HepG2 (cell line): ENCODE measurements around the gene P2RX6. TPM values are rescaled to one million over a fixed set of nuclear protein-coding genes. Genes with fewer than 3 reads are reported as not detected.

Experiments used
- ATAC-seq: fragments of 200-7000 bp; cut with Tn5 transposase; 3 replicates; pipeline ENCODE4 v1.9.1; 2020; ENCODE audit warnings: mild to moderate bottlenecking, moderate library complexity
- BruUV-seq: library from RNA; stranded (reverse); fragments of 400-500 nt; replicated peaks from 2 replicates; lab custom pipeline; 2021; lab: Mats Ljungman, UMichigan
- CTCF ChIA-PET: fragments of 300-600 bp; formaldehyde crosslinking; extraction: SDS; loops from one replicate; lab custom pipeline; 2021; ENCODE audit warnings: low total read pairs, inconsistent platforms, low intra/inter-chr PET ratio; lab: Yijun Ruan, JAX
- POLR2A ChIA-PET: fragments of 350-600 bp; sonication (Branson Sonifier 250); formaldehyde crosslinking; loops from one replicate; lab custom pipeline; 2020; ENCODE audit warnings: antibody characterized with exemption, inconsistent platforms; lab: Yijun Ruan, JAX
- DNase-seq: peaks from one replicate; pipeline ENCODE4 v3.0.0-alpha.2; 2015; ENCODE audit warnings: low spot score
- FAIRE-seq: peaks from 3 replicates; lab custom pipeline; 2011; peaks lifted over from hg19 to GRCh38; lab: Jason Lieb, UNC
- H2AFZ ChIP-seq: one replicate; pipeline ENCODE4 v1.6.1; 2011; ENCODE audit warnings: low read length, inconsistent platforms
- H3K27ac ChIP-seq: fragments of 300-600 bp; 3 replicates; pipeline ENCODE4 v1.8.0; 2011; ENCODE audit warnings: mixed run types, mild to moderate bottlenecking, mixed read lengths, low read length, inconsistent platforms; ENCODE audit not compliant: insufficient read depth; ENCODE audit errors: extremely low read length
- H3K27me3 ChIP-seq, 2 experiments: fragments of 200-600 bp in 1 of 2; 2 replicates in 1 of 2; 3 replicates in 1 of 2; pipeline versions ENCODE4 v1.6.0 to v1.8.0; 2011; ENCODE audit warnings: low read length in 2 of 2, mild to moderate bottlenecking in 2 of 2, moderate library complexity in 2 of 2, inconsistent platforms in 1 of 2; ENCODE audit not compliant: insufficient read depth in 2 of 2, control insufficient read depth in 1 of 2
- H3K36me3 ChIP-seq, 2 experiments: fragments of 200-600 bp in 1 of 2; replicated peaks in 1 of 2; 2 replicates in 1 of 2; 3 replicates in 1 of 2; pipeline versions ENCODE4 v1.5.1 to v1.8.0; 2011; ENCODE audit warnings: low read length in 2 of 2, inconsistent platforms in 1 of 2; ENCODE audit not compliant: insufficient read depth in 2 of 2, control insufficient read depth in 1 of 2
- H3K4me1 ChIP-seq: 2 replicates; pipeline ENCODE4 v1.5.1; 2012; ENCODE audit warnings: low read length, inconsistent platforms; ENCODE audit not compliant: insufficient read depth
- H3K4me2 ChIP-seq: 2 replicates; pipeline ENCODE4 v1.6.0; 2011; ENCODE audit warnings: low read depth, low read length, inconsistent platforms
- H3K4me3 ChIP-seq, 3 experiments: fragments of 200-600 bp in 1 of 3; sonication (generic), shearing (Covaris generic) in 1 of 3; replicated peaks in 1 of 3; 2 replicates each; pipeline ENCODE4 v1.5.1; 2011 to 2016; ENCODE audit warnings: low read length in 3 of 3, inconsistent platforms in 2 of 3, low read depth in 2 of 3, mild to moderate bottlenecking in 2 of 3, control low read depth in 1 of 3, mixed read lengths in 1 of 3; ENCODE audit not compliant: insufficient read depth in 1 of 3
- H3K79me2 ChIP-seq: one replicate; pipeline ENCODE4 v1.6.1; 2011; ENCODE audit warnings: low read length, inconsistent platforms; ENCODE audit not compliant: insufficient read depth
- H3K9ac ChIP-seq: 2 replicates; pipeline ENCODE4 v1.6.0; 2011; ENCODE audit warnings: mild to moderate bottlenecking, low read depth, low read length, inconsistent platforms; ENCODE audit not compliant: insufficient read depth
- H3K9me3 ChIP-seq: 2 replicates; pipeline ENCODE4 v1.5.1; 2012; ENCODE audit warnings: mild to moderate bottlenecking, low read length
- H4K20me1 ChIP-seq: 2 replicates; pipeline ENCODE4 v1.6.0; 2011; ENCODE audit warnings: inconsistent platforms, mild to moderate bottlenecking, low read length, moderate library complexity; ENCODE audit not compliant: insufficient read depth
- CBFB ChIP-seq: sonication (generic); formaldehyde crosslinking; IDR thresholded peaks from 2 replicates; pipeline ENCODE4 v1.4.0; 2020; ENCODE audit warnings: missing genetic modification reagents
- CEBPG ChIP-seq: IDR thresholded peaks from 2 replicates; pipeline ENCODE4 v1.6.1; 2016
- HNRNPK ChIP-seq: fragments of 200-400 bp; formaldehyde crosslinking; IDR thresholded peaks from 2 replicates; pipeline ENCODE4 v1.6.1; 2018; ENCODE audit warnings: low read length, low read depth, moderate library complexity, mild to moderate bottlenecking; ENCODE audit not compliant: poor library complexity, severe bottlenecking
- ISX ChIP-seq: sonication (generic); formaldehyde crosslinking; conservative IDR thresholded peaks from 2 replicates; pipeline ENCODE4 v1.5.0; 2020; ENCODE audit warnings: missing genetic modification reagents
- KDM2A ChIP-seq: sonication (generic); formaldehyde crosslinking; IDR thresholded peaks from 2 replicates; pipeline ENCODE4 v1.4.0; 2020; ENCODE audit warnings: low read depth, missing genetic modification reagents, borderline replicate concordance
- SRSF9 ChIP-seq: fragments of 200-400 bp; formaldehyde crosslinking; IDR thresholded peaks from 2 replicates; pipeline ENCODE4 v1.6.1; 2018; ENCODE audit warnings: borderline replicate concordance, mild to moderate bottlenecking, low read depth, low read length; ENCODE audit not compliant: insufficient read depth, poor library complexity, severe bottlenecking
- ZNF652 ChIP-seq: IDR thresholded peaks from 2 replicates; pipeline ENCODE4 v1.6.1; 2016; ENCODE audit warnings: low read depth, borderline replicate concordance
- ZNF761 ChIP-seq: sonication (generic); formaldehyde crosslinking; conservative IDR thresholded peaks from 2 replicates; pipeline ENCODE4 v1.4.0; 2020; ENCODE audit warnings: mild to moderate bottlenecking, missing genetic modification reagents
- WGBS: methylation state at CpG from one replicate; pipeline ENCODE4 v1.1.6; 2017; ENCODE audit warnings: low lambda C conversion rate; 5-methylcytosine and 5-hydroxymethylcytosine counted together
- in situ Hi-C: cut with HindIII; loops from 2 replicates; pipeline ENCODE4 v1.10.0; 2017; ENCODE audit warnings: low pct_unique_long_range_greater_than_20kb; ENCODE audit not compliant: extremely low pct_ligation_motif_present
- intact Hi-C: fragments of 100-400 bp; cut with micrococcal nuclease; formaldehyde crosslinking; loops from one replicate; pipeline ENCODE4 v1.10.0; 2022; ENCODE audit not compliant: unreplicated experiment
- polyA plus RNA-seq, 8 experiments: library from polyadenylated mRNA; depleted of rRNA in 3 of 8; stranded (reverse) in 7 of 8; unstranded in 1 of 8; fragments of >200 nt; fragmentation: Illumina TruSeq in 4 of 8; extraction: Trizol in 4 of 8; gene quantifications; 2 replicates each; pipeline versions ENCODE4 v1.2.1 to v1.2.3, GENCODE V29; 2011 to 2016; ENCODE audit warnings: low read depth in 4 of 8, missing spikeins in 1 of 8, mixed read lengths in 1 of 8; ENCODE audit not compliant: insufficient read depth in 1 of 8
- total RNA-seq, 5 experiments: library from RNA; depleted of rRNA; stranded (reverse); fragments of >200 nt; fragmentation: Illumina TruSeq; extraction: Trizol; gene quantifications; 2 replicates each; pipeline ENCODE4 v1.2.3, GENCODE V29; 2016; ENCODE audit warnings: low read depth in 1 of 5
- TF ChIP-seq, protein P1 (sequence below): sonication (generic); formaldehyde crosslinking; IDR thresholded peaks from 2 replicates; pipeline ENCODE4 v1.4.0; 2020; ENCODE audit warnings: missing genetic modification reagents, borderline replicate concordance

P2RX6 gene
- total and polyA plus RNA-seq, 2 of the 13 experiments (the other 11 are each of a cell fraction or from before 2014, with no cell fraction given), result 0.04 to 0.12 TPM

- TF ChIP-seq, protein P1, sequence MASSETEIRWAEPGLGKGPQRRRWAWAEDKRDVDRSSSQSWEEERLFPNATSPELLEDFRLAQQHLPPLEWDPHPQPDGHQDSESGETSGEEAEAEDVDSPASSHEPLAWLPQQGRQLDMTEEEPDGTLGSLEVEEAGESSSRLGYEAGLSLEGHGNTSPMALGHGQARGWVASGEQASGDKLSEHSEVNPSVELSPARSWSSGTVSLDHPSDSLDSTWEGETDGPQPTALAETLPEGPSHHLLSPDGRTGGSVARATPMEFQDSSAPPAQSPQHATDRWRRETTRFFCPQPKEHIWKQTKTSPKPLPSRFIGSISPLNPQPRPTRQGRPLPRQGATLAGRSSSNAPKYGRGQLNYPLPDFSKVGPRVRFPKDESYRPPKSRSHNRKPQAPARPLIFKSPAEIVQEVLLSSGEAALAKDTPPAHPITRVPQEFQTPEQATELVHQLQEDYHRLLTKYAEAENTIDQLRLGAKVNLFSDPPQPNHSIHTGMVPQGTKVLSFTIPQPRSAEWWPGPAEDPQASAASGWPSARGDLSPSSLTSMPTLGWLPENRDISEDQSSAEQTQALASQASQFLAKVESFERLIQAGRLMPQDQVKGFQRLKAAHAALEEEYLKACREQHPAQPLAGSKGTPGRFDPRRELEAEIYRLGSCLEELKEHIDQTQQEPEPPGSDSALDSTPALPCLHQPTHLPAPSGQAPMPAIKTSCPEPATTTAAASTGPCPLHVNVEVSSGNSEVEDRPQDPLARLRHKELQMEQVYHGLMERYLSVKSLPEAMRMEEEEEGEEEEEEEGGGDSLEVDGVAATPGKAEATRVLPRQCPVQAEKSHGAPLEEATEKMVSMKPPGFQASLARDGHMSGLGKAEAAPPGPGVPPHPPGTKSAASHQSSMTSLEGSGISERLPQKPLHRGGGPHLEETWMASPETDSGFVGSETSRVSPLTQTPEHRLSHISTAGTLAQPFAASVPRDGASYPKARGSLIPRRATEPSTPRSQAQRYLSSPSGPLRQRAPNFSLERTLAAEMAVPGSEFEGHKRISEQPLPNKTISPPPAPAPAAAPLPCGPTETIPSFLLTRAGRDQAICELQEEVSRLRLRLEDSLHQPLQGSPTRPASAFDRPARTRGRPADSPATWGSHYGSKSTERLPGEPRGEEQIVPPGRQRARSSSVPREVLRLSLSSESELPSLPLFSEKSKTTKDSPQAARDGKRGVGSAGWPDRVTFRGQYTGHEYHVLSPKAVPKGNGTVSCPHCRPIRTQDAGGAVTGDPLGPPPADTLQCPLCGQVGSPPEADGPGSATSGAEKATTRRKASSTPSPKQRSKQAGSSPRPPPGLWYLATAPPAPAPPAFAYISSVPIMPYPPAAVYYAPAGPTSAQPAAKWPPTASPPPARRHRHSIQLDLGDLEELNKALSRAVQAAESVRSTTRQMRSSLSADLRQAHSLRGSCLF, result no peak
- no peak for TF ChIP-seq HNRNPK
- TF ChIP-seq KDM2A (CRISPR knock-in tag), result 0 out of 2 replicates have a peak, but pooled peaks have one; percentile 16
- TF ChIP-seq, all 625 proteins: peak for 29
These were observed 30.8 kb downstream of the P2RX6 start, which contains the start of gene LRRC74B (continued) for GRCh38 chr22:21045585-21046294.

- H3K4me3 ChIP-seq, result no peak overlapping the region
- H3K9me3 ChIP-seq, result no peaks in the 10 kb centered on the region
- DNase-seq, result no peak
- CTCF ChIA-PET, result no interaction called here
- no peak overlapping the region for H3K27ac ChIP-seq
- no peaks in the 10 kb centered on the region; the same call in 1 of the 2 replicates for H4K20me1 ChIP-seq
- no peak overlapping the region for H2AFZ ChIP-seq
- H3K4me1 ChIP-seq, result peaks cover 12% of the 10 kb centered on the region; the same call in 1 of the 2 replicates
- H3K79me2 ChIP-seq, result no peaks in the 10 kb centered on the region
- H3K9ac ChIP-seq, result no peak overlapping the region
- no TSS peak for BruUV-seq
- POLR2A ChIA-PET, result no interaction called here
- H3K4me2 ChIP-seq, result no peak overlapping the region
- intact Hi-C loops (no loop called here), in situ Hi-C loops (no loop called here)
- ATAC-seq, result no peak
- H3K27me3 ChIP-seq, result peaks cover 7 to 37% of the 10 kb centered on the region in 2 experiments; a peak in 4 of 5 replicates
- H3K36me3 ChIP-seq, result no peaks in the 10 kb centered on the region
- no peak for FAIRE-seq
- 26% methylated on average over 5 of the region's 14 CpGs for WGBS
- TF ChIP-seq ISX (no peak), CBFB (no peak), SRSF9 (no peak), ZNF652 (CRISPR knock-in tag) (no peak), CEBPG (no peak), ZNF761 (CRISPR knock-in tag) (no peak)
- TF ChIP-seq, protein P1, result no peak
These were observed 32.2 kb downstream of the P2RX6 start for GRCh38 chr22:21047035-21047661.
